HTR-8/SVneo (cell line): ENCODE results near the gene PCBP3.
"Not testable (repeated sequence)": the region's sequence is repeated elsewhere in the genome, so short reads cannot be mapped to it uniquely, and the experiment has no call there.

Experiments used
- DNase-seq: peaks from one replicate; pipeline ENCODE4 v3.0.0; 2011; ENCODE audit warnings: low spot score, mixed read lengths; ENCODE audit not compliant: insufficient read length
- FAIRE-seq: peaks from 2 replicates; lab custom pipeline; 2011; peaks lifted over from hg19 to GRCh38; lab: Jason Lieb, UNC

The PCBP3 gene

GRCh38 chr21:45961408-45961807 lies 317.9 kb downstream of the PCBP3 start:
- not testable (repeated sequence) for DNase-seq, FAIRE-seq

- DNase-seq, result no peak
- FAIRE-seq, result no peak
Observed at GRCh38 chr21:45962531-45963231, 319.2 kb downstream of the PCBP3 start.

- no peak for FAIRE-seq
- no peak for DNase-seq
Observed at GRCh38 chr21:45963232-45963570, 319.7 kb downstream of the PCBP3 start.

GRCh38 chr21:45964649-45965048 lies 321.1 kb downstream of the PCBP3 start:
- DNase-seq (no peak), FAIRE-seq (no peak)

- DNase-seq (no peak), FAIRE-seq (no peak)
Observed at GRCh38 chr21:45965084-45965809, 321.7 kb downstream of the PCBP3 start.

GRCh38 chr21:45966791-45967394 lies 323.4 kb downstream of the PCBP3 start:
- FAIRE-seq (no peak), DNase-seq (no peak)

- no peak for DNase-seq
- no peak for FAIRE-seq
Observed at GRCh38 chr21:45969921-45970673, 326.6 kb downstream of the PCBP3 start.

GRCh38 chr21:45970674-45971615 lies 327.4 kb downstream of the PCBP3 start:
- peak; percentile 46 for FAIRE-seq
- DNase-seq, result peak; percentile 82

GRCh38 chr21:45971616-45972352 lies 328.3 kb downstream of the PCBP3 start:
- FAIRE-seq, result no peak

GRCh38 chr21:45972353-45972715 lies 328.8 kb downstream of the PCBP3 start:
- no peak for FAIRE-seq
- no peak for DNase-seq

More at GRCh38 chr21:45971616-45972352, 328.3 kb downstream of the PCBP3 start:
- no peak for DNase-seq

GRCh38 chr21:45972716-45973474 lies 329.4 kb downstream of the PCBP3 start:
- DNase-seq (no peak), FAIRE-seq (no peak)

GRCh38 chr21:45973475-45974072 lies 330.0 kb downstream of the PCBP3 start:
- FAIRE-seq (peak; percentile 4), DNase-seq (peak; percentile 85)

- FAIRE-seq (peak; percentile 79), DNase-seq (peak; percentile 64)
Observed at GRCh38 chr21:45974073-45975019, 330.8 kb downstream of the PCBP3 start.

- FAIRE-seq, result peak; percentile 4
- DNase-seq, result no peak
Observed at GRCh38 chr21:45975020-45975666, 331.6 kb downstream of the PCBP3 start.

- FAIRE-seq, DNase-seq: not testable (repeated sequence)
Observed at GRCh38 chr21:45975667-45976409, 332.3 kb downstream of the PCBP3 start.
